HG03103 (cell line): ENCODE data around the gene FAM78B.

ENCODE experiments used
- ATAC-seq: cut with Tn5 transposase; IDR thresholded peaks from one replicate; pipeline ENCODE4 v1.9.1; 2021; ENCODE audit warnings: low read depth; ENCODE audit not compliant: unreplicated experiment

Gene FAM78B

DNA sequence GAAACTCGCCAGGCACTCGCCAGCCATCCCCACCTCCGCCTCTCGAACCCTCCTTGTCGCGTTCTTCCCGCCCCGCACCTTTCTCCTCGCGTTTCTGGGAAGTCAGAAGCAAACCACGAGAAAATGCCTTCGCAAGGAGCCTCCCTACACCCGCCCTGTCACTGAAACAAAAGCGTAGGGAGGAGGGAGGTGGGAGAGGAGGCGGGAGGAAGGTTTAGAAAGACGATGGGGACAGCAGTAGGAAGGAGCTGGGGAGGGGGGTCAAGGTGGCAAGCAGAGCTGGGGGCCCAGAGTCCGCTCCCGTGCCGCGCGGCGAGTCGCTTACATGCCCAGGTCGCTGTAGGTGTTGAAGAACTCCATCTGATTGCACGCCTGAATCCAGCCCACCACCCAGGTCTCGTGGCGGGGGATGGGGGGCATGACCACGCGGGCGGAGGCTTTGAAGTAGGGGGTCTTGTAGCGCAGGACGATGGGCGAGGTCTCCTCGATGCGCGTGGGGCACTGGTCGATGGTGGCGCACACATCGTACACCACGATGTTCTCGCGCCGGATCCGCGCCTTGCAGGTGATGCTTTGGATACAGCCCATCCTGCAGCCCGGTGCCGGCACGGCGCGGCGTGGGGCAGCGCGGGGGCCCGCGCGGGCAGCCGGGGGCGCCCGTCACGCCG lies 1.0 kb downstream of the FAM78B start:
- ATAC-seq, result no peak

DNA sequence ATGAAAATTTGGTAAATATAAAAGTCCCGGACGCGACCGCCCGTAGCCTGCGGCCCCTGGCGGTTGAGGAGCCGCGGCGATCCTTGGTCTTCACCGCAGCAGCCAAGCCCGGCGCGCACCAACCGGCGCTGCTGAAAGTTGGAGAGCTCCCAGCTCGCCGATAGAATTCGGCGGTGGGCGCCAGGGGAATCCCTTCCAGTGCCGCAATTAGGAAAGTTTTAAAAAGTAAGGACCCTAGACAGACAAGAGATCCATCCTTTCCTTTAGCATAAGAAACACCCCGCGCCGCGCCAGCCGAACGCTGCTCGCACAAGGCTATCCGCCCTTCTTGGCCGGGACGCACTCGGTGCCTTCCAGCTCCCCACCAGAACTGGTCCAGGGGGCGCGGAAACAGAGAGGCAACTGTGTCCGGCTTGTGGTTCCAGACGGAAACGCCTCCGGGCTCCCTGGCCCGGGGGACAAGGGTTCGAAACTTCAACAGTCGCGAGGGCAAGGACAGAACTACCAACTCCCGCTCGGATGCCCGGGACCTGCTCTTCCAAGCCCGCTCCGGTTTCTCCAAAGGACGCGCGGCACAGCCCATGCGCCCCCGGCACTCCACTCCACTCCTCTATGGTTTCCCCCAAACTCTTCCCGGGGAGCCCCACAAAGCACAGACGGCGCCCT lies 1.7 kb downstream of the FAM78B start:
- ATAC-seq, result peak; percentile 26

DNA sequence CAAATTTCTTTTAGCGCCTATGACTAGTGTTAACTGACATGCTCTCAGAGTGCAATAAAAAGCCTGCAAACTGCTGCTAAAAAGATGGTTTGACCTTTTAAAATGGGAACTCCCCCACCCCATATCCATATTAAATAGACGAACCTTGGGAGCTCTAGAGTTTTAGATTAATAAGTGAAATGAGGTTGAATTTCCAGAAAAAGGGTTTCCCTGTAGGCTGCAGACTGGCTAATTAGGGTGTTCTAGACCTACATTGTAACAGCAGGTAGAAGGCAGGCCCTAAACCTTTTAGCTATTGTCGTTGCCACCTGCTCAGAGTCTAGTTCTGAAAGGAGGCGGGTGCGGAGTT lies 2.2 kb downstream of the FAM78B start:
- ATAC-seq, result no peak

- ATAC-seq, result no peak
Measured at GRCh38 chr1:166159656-166160055, 7.1 kb downstream of the FAM78B start.

GRCh38 chr1:166156674-166157073 lies 10.1 kb downstream of the FAM78B start:
- ATAC-seq, result no peak

- no peak for ATAC-seq
Measured at GRCh38 chr1:166155108-166155507, 11.7 kb downstream of the FAM78B start.

- no peak for ATAC-seq
Measured at GRCh38 chr1:166153525-166154314, 13.1 kb downstream of the FAM78B start.

DNA sequence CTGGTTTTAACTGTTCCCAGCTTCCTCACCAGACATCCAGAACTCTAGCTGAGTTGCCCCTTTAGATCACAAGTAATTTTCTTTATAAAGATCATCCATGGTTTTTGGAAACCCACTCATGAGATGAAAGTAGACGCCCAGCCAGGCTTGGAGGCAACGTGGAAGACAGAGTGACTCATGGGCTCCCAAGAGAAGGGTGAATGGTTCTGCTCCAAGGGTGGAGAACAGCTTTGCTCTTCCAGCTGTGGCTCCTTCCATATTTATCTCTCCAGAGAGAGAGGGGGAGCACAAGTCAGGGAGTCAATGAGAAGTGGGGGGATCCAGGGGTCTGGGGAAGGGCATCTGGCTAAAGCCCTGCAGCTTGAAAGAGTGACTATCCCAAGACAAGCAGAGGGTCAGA lies 13.8 kb downstream of the FAM78B start:
- ATAC-seq, result no peak

- ATAC-seq, result no peak
Measured at GRCh38 chr1:166151804-166152203, 15.0 kb downstream of the FAM78B start.

DNA sequence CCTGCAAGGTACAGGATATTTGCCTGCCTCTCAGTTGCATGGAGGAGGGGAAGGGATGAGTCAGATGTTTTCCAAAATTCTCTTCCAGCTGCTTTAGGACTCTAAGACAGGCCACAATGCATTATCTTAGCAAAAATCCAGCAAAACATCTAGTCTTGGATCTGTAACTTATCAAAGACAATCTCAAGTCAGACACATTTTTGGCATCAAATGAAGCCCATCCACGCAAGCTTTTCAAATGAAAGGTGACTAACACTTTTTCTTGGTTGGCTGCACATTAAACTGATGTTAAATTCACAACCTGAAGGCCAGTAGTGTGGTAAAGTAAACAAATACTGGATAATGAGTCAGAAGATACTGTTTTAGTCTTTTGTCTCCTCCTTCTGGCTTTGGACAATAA lies 21.3 kb downstream of the FAM78B start:
- no peak for ATAC-seq

DNA sequence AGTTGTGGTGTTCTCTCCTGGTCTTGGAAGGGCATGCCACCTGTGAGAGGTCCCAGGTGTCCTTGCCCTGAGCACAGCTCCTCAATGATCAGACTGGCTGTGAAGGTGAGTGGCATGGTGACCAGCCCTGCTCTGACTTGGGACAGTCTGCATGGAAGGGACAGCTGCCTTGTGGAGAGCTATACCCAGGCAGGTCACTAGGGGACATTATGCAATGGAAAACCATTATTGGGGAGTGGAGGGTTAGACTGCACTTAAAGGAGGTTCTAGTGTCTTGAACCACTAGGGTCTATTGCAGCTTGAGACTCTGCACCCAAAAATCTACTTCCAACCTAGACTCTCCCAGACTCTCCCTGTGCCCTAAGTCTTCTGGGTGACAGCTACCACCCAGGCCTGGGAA lies 24.8 kb downstream of the FAM78B start:
- no peak for ATAC-seq

DNA sequence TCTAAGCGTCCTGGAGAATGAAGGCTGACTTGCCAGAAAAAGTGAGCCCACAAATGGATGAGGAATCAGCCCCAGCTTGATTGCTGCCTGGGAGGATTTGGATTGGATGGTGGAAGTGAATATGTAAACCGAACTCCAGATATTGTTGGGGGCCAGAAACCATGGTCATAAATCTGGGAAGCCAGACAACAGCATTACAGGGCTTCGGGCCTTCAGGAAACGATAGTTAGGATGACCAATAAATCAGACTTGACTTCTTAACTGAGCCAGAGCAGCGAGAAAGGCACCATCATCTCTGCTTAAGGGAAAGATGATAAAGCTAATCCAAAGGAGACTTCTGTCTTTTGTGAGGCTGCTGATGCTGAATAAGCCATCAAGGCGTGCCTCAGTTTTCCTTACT lies 26.6 kb downstream of the FAM78B start:
- ATAC-seq, result no peak

GRCh38 chr1:166139735-166140134 lies 27.1 kb downstream of the FAM78B start:
- no peak for ATAC-seq

DNA sequence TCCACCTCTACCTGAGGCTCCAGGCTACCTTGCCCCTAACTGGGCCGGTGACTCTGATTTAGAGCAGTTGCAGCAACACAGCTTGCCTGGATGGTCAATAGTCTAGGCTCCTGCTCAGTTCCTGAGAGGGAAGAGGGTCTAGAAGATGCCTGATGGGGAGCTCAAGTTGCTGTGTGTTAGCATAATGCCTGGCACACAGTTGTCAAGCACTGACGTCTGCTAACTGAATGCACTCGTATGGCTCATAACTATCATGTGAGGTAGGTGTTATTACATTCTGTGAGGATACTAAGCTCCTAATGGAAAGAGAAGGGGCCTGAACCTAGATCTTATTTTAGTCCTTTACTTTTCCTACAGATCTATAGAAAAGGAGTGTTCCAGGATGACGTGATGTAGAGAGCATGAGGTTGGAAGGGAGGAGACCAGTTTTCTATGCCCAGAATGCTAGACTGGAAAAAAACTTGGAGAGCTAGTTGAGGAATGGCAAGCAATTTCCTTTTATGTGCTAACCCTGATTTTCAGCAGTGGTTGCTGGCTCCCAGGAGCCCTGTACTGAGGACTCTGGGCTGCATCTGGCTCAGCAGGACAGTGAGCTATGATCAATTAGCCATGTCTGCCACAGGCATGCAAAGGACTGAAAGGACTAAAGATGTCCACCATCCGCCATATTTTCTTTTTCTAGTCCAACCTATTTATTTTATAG lies 30.0 kb downstream of the FAM78B start:
- ATAC-seq, result no peak

GRCh38 chr1:166136222-166136621 lies 30.6 kb downstream of the FAM78B start:
- ATAC-seq, result no peak

DNA sequence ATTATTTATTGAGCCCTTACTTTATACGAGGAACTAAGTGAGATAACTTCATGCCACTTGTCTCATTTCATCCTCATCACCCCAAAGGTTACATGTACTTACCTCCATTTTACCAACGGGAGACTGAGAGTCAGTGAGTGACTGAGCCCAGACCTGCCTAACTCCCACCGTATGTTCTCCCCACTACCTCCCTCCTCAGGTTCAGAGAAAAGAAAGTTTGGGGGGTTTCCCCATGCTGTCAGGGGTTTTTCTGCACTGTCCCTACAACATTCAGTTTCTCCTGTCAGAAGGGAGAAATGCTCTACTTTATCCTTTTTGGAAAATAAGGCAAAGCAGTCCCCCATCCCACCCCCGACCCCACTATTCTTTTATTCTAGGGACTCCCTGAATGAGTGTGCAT lies 32.9 kb downstream of the FAM78B start:
- peak; percentile 53 for ATAC-seq

- no peak for ATAC-seq
Measured at GRCh38 chr1:166133276-166133841, 33.4 kb downstream of the FAM78B start.

- ATAC-seq, result no peak
Measured at GRCh38 chr1:166132496-166132895, 34.3 kb downstream of the FAM78B start.

DNA sequence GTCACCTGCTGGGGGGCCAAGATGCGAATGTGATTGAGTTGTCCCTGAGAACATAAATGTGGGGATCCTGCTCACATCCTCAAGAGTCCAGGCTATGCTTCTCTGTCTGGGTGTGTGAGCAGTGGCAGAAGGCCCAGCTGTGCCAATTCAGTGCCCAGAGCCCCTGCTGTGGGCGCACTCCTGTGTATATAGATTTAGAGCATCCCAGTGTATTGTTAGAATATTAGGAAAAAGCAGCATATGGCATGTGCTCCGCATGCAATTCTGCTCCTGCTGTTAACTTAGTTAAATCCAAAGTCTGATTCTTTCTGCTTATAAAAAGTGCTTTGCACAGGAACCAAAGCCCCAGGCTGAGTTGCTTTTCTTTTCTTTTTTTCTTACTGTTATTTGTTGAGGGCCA lies 37.8 kb downstream of the FAM78B start:
- ATAC-seq, result no peak

DNA sequence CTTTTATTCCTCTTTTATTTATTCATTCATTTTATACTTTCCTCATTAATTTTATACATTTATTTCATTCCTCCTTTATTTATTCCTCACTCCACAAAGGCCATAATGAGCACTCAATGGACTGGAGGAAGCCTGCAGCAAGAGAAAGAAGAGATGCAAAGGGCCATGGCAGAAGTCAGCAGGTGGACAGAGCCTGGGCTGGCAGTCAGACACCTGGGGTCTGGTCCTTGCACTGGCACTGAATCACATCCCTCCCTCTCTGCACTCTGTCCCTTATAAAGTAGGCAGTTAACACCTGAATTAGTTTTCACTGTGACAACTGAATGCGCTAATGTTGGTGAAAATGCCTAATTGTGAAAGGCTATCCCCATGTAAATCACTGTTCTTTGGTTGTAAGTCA lies 38.6 kb downstream of the FAM78B start:
- ATAC-seq, result no peak

DNA sequence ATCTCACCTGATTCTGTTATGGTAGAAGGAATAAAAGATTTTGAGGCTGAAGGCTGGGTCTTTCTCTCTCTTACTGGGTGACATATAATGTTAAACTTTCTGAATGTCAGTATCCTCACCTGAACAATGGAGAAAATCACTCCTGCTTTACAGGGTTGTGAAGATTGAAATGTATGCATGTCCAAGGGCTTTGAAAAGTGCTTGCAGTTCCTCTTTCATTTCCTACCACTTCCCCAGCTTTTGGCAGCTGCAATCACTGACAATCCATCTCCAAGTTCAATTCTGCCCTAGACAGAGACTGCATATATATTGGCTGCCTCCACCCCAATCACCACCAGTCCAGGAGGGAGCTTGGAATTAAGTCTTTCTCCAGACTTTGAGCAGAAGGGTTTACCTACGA lies 39.8 kb downstream of the FAM78B start:
- peak; percentile 48 for ATAC-seq
